Skin epidermis (tissue), 12 donors: ENCODE data around the gene SH3D21.
A peak's percentile ranks its signal among the peaks of the same experiment; 100 is the strongest.

Experiments
- H3K27ac ChIP-seq, 21 experiments: fragments of 200-600 bp; sonication (generic) in 11 of 21; one replicate each; pipeline ENCODE4 v1.5.0; 2020; ENCODE audit warnings: mild to moderate bottlenecking in 3 of 21, inconsistent platforms in 2 of 21, moderate library complexity in 2 of 21
- H3K4me3 ChIP-seq, 7 experiments: fragments of 200-600 bp; sonication (generic) in 2 of 7; one replicate each; pipeline ENCODE4 v1.5.0; 2020; ENCODE audit warnings: inconsistent platforms in 2 of 7, mild to moderate bottlenecking in 2 of 7, moderate library complexity in 1 of 7

Gene SH3D21

GRCh38 chr1:36300526-36300925, 5.6 kb upstream of the SH3D21 start:
- Histone ChIP-seq H3K27ac (peak overlapping the region in 19 of 21 experiments; percentile 3 to 85 (median 74)), H3K4me3 (no peak overlapping the region)

DNA sequence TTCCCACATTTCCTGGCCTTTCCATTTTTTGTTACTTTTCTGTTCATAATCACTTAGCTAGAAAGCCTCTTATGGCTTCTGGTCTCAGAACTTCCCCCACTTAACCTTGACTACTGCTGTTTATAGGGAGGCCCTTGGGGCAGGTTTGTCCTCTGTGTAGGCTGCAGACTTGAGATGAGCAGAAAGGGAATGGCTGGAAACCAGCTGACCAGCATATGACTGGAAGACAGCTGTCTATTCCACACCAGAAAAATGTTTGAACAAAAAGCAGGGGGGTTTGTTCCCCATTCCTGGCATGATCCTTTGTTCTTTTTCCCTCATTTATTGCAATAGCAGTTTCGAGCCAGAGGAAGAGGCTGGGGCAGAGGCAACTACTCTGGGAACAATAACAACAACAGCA, 4.9 kb upstream of the SH3D21 start:
- no peak overlapping the region for H3K4me3 ChIP-seq
- peak overlapping the region in 18 of 21 experiments; percentile 23 to 85 (median 74) for H3K27ac ChIP-seq

DNA sequence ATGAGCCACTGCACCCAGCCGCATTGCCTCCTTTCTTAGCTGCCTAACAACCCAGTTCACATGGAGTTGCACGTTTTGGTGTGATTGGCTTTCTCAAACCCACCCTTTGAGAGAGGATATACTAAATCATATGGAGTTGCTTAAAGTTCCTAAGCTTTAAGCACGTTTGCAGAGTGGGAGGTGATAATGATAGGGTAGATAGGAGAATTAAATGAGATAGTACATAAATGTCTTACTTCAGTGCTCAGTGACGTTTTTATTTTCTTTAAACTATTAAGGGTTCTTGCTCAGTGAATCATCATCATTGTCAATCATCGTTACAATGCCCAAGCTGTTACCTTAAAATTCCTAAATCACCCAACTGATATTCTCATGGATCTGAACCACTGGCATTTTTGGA, 2.9 kb upstream of the SH3D21 start:
- no peak overlapping the region for H3K27ac ChIP-seq
- no peak overlapping the region for H3K4me3 ChIP-seq

- H3K4me3 ChIP-seq: no peak overlapping the region
- peak overlapping the region in 4 of 21 experiments; percentile 11 to 47 (median 38) for H3K27ac ChIP-seq
Measured at GRCh38 chr1:36303650-36304360, 2.4 kb upstream of the SH3D21 start.

DNA sequence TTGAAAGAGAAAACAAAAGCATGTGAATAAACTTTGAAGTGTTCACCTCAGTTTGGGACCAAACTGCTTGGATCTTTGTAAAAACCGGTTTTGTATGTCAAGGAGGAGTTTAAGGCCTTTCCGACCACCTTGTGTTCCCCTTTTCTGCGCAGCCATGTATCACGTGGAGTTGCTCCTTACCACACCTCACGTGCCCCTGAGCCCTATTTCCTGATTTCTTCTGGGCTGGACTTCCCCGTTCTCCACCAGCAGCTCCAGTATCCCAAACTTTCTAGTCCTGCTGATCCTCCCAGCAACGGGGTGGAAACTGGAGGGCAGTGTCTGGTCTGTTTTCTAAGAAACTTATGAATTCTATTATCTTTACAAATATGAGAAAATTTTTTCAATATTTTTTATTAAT, 1.6 kb upstream of the SH3D21 start:
- peak overlapping the region in 6 of 21 experiments; percentile 26 to 91 (median 70) for H3K27ac ChIP-seq

DNA sequence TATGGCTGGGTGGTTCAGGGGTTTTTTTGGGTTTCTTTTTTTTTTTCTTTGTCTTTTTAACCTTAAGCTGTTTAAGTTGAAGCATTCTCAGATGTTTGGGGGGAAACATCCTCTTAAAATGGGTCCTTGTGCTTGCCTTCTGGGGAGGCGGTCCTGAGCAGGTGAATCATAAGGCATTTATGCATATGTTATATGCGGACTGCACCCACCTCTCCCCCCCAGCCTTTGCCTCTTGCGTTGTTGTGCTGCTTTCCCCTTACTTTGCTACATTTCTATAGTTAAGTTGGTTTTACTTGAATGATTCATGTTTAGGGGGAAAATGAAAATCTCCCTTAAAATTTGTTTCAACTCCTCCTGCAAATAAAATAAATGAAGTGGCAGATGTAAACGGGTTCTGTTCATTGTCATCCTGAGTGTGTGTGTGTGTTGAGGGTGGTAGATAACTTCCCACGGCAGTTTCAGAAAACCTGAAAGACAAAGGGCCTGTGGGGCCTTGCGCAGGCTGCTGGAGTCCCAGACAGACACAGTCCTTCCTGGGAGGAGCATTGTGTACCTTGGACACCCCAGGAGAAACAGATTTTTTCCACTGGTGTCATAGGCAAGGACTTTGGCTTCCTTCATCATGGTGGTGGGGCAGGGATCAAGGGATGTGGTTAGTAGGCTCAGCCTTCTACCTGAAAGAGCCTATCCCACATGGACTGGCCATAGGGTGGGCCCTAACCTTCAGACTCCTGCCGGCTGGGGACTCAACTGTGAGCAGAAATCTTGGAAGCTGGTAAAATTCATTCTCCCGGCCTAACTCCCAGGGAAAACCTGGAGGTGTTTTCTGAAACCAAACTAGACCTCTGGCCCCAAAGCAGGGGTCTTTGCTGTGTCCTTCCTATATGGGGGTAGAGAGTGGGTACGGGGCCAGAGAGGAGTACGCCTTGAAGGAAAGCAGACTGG, 926 bp upstream of the SH3D21 start:
- H3K27ac ChIP-seq: peak overlapping the region in 19 of 21 experiments; percentile 71 to 96 (median 90)
- H3K4me3 ChIP-seq: peak overlapping the region in 2 of 7 experiments; percentile 71

More for the DNA sequence above, 1.6 kb upstream of the SH3D21 start:
- H3K4me3 ChIP-seq: no peak overlapping the region

DNA sequence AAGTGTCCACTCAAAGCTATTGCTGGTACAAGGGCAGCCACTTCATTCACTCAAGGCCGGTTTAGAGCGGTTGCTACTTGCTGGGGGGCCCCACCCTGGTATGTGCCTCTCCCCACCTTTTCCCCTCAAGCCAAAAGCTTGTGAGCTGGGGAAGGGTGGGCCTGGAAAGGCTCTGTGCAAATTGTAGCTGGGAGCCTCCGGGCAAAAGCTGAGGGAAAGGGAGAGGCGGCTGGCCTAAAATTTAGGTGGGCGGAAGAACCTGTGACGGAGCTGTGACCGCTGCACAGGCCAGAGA, 306 bp upstream of the SH3D21 start:
- H3K27ac ChIP-seq: peak overlapping the region in 20 of 21 experiments; percentile 71 to 96 (median 90)
- H3K4me3 ChIP-seq: peak overlapping the region in 6 of 7 experiments; percentile 60 to 73 (median 70)

- H3K4me3 ChIP-seq: peak overlapping the region; percentile 60 to 73 (median 71)
- peak overlapping the region in 20 of 21 experiments; percentile 71 to 96 (median 90) for H3K27ac ChIP-seq
Measured at GRCh38 chr1:36306902-36307456, 811 bp downstream of the SH3D21 start.

GRCh38 chr1:36307601-36308330, 1.6 kb downstream of the SH3D21 start:
- H3K4me3 ChIP-seq: peak overlapping the region; percentile 60 to 73 (median 71)
- H3K27ac ChIP-seq: peak overlapping the region in 8 of 21 experiments; percentile 84 to 96 (median 90)

- no peak overlapping the region for H3K27ac ChIP-seq
- H3K4me3 ChIP-seq: no peak overlapping the region
Measured at GRCh38 chr1:36309397-36309796, 3.2 kb downstream of the SH3D21 start.

DNA sequence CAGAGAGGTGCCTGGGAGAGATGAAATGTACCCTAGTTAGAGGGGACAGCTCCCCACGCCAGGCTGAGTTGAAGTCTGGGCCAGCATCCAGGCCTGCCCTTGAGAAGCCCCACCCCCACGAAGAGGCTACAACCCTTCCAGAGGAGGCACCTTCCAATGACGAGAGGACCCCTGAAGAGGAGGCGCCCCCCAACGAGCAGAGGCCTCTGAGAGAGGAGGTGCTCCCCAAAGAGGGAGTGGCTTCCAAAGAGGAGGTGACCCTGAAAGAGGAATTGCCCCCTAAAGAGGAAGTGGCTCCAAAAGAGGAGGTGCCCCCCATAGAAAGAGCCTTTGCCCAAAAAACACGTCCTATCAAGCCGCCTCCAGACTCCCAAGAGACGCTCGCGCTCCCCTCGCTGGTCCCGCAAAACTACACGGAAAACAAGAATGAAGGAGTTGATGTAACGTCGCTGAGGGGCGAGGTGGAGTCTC, 14.2 kb downstream of the SH3D21 start:
- H3K27ac ChIP-seq: peak overlapping the region in 17 of 21 experiments; percentile 4 to 89 (median 68)
- H3K4me3 ChIP-seq: peak overlapping the region; percentile 27 to 78 (median 64)

GRCh38 chr1:36320767-36321118, 14.6 kb downstream of the SH3D21 start:
- peak overlapping the region in 17 of 21 experiments; percentile 4 to 89 (median 68) for H3K27ac ChIP-seq
- H3K4me3 ChIP-seq: peak overlapping the region; percentile 27 to 78 (median 64)

DNA sequence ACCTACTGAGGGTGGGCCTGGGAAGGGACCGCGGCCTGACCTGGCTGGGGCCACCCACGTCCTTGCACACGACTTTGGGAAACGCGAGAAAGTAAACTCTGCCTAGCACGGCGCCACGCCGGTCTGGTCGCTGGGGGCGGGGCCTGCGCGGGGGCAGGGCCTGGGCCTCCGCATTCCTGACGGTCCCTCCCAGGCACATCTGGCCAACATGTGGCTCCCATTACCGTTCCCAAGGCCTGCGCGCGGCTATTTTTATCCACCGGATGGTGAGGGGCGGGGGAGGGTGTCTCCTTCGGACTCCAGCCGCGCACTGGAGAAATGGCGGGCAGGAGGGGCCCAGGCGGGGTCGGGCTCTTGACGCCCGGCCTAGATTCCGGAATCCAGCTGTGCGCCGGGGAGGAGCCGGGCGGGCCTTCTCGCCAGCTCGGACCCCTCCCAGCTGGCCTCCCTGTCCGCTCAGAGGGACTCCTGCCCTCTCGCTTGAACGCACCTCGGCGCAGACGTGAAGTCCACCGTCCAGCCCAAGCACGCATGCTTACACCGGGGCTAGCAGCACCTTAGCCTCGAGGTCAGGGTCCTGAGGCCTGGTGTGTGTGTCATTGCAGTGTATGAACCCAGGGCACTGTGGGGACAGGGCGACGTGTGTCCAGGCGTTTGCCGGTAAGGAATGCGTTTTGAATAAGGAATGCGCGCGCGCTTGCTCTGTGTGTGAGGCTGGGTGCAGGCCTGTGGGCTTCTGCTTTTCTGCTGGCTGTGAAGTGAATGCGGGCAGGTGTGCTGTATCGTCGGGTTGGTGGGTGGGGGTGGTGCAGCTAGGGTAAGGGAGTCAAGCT, 15.2 kb downstream of the SH3D21 start:
- Histone ChIP-seq H3K27ac (peak overlapping the region in 19 of 21 experiments; percentile 38 to 90 (median 85)), H3K4me3 (peak overlapping the region; percentile 60 to 78 (median 64))

- Histone ChIP-seq H3K27ac (peak overlapping the region in 19 of 21 experiments; percentile 26 to 93 (median 86)), H3K4me3 (peak overlapping the region; percentile 60 to 78 (median 64))
Measured at GRCh38 chr1:36322041-36322785, 16.0 kb downstream of the SH3D21 start.

DNA sequence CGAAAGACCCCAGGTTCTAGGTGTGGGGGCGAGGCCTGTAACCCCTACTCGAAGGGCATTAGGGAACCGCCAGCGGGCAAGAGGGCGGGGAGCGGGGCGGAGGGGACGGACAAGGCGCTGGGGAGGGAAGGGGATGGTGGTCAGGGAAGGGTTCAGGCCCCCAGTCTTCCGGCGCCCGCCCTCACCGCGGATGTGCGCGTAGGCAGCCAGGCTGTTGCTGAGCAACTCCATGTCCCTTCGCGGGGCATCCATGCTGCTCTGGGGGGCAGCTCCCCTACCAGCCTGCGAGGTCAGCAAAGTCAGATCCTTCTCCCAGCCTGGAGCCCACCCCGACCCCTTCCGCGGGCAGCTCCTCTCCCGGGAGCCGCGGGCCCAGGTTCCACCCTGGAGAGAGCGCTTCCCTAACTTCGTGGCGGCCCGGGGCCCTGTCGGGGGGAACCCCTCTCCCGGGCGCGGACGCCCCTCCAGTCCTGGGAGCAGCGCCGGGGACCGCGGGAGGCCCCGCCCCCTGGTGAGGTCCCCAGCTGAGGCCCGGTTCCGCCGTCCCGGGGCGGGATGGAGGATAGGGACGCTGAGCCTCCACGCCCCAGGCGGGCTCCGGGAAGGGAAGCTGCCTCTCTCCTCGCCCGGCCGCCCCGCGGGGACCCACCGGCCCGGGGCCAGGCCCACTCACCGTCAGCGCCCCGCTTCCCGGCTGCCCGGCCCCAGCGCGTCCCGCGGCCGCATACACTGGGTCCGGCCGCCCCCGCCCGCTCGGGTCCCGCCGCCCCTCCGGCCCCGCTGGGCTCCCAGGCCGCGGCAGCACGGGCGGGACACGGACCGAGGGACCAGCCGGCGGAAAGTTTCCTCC, 16.8 kb downstream of the SH3D21 start:
- Histone ChIP-seq H3K4me3 (peak overlapping the region; percentile 60 to 78 (median 64)), H3K27ac (peak overlapping the region; percentile 60 to 93 (median 85))

DNA sequence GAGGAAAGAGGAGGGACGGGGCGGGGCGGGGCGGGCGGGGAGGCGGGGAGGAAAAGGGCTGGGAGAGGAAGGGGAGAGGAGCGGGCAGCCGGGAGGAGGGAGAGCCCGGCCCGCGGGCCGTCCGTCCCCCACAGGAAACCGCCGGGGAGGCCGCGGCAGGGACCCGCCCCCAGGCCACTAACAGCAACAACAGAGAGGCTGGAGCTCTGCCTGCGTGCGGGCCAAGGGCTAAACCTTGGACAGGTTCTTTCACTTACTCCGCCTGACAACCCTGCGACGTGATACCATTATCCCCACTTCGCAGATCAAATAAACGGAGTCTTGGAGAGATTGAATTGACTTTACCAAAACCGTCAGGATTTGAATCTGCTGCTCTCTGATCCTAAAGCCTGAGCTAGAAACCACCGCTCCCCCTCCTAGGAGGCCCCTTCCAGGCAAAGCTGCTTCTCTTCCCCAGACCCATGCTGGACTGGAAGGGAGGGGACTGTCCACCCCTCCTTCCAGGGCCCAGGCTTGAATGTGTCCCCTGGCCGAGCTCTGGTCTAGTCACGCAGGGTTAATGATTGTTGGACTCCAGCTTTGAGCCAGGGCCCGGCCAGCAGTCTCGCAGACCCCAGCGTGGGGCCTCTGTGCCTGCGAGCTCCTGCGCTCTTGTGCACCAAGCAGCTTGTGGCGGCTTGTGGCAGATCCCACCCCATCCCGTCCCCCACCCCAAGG, 17.6 kb downstream of the SH3D21 start, which contains the start of gene EVA1B:
EVA1B (minus strand) TSS at position 10 of the 717 bp plus-strand sequence. CDS start 608 bp downstream, outside the sequence.
- peak within 1 kb of the TSS; percentile 60 to 93 (median 85) for H3K27ac ChIP-seq
- peak within 1 kb of the TSS; percentile 60 to 78 (median 64) for H3K4me3 ChIP-seq
